ENCODE measurements around the gene CLC.

DNA sequence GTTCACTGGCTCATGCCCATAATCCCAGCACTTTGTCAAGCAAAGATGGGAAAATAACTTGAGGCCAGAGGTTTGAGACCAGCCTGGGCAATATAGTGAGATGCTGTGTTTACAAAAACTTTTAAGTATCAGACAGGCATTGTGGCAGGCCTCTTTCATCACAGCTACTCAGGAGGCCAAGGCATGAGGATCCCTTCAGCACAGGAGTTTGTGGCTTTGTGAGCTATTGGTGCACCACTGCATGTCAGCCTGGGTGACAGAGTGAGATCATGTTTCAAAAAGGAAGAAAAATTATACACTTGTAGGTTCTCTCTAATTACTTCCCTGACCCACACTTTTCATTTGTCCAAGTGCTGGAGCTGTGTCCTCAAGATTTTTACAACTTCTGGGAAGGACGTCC is 45.0 kb downstream of the CLC start:
- TF ChIP-seq EP300 (IDR thresholded peaks at IDR 0.05; ENCODE audit: borderline replicate concordance): no peak
- no peak for TF ChIP-seq RAD21 (IDR thresholded peaks at IDR 0.05; ENCODE audit: low read depth)
- TF ChIP-seq, protein P1, sequence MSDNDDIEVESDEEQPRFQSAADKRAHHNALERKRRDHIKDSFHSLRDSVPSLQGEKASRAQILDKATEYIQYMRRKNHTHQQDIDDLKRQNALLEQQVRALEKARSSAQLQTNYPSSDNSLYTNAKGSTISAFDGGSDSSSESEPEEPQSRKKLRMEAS (IDR thresholded peaks at IDR 0.05): no peak

Data from Ishikawa (cell line).